Neural crest cell (in vitro differentiated cells): ENCODE measurements around the gene MARVELD2. TPM values are rescaled to one million over a fixed set of nuclear protein-coding genes. Genes with fewer than 3 reads are reported as not detected.
A peak's percentile ranks its signal among the peaks of the same experiment; 100 is the strongest.
"Not testable (repeated sequence)": the region's sequence is repeated elsewhere in the genome, so short reads cannot be mapped to it uniquely, and the experiment has no call there.

ENCODE experiments used
- DNase-seq: peaks from one replicate; pipeline ENCODE4 v3.0.0; 2021; ENCODE audit warnings: low read depth, mixed read lengths, low spot score
- H3K27ac Mint-ChIP-seq: one replicate; pipeline ENCODE4 v1.8.0; 2021; ENCODE audit warnings: mild to moderate bottlenecking, mixed read lengths; ENCODE audit not compliant: unreplicated experiment
- H3K27me3 Mint-ChIP-seq: 2 replicates; pipeline ENCODE4 v1.8.0; 2021; ENCODE audit warnings: low read depth, mild to moderate bottlenecking, mixed read lengths
- H3K36me3 Mint-ChIP-seq: 2 replicates; pipeline ENCODE4 v1.8.0; 2021; ENCODE audit warnings: low read depth, mild to moderate bottlenecking, mixed read lengths
- H3K4me1 Mint-ChIP-seq: 2 replicates; pipeline ENCODE4 v1.8.0; 2021; ENCODE audit warnings: mixed read lengths
- H3K4me3 Mint-ChIP-seq: one replicate; pipeline ENCODE4 v1.8.0; 2021; ENCODE audit warnings: mild to moderate bottlenecking, mixed read lengths
- H3K9me3 Mint-ChIP-seq: 2 replicates; pipeline ENCODE4 v1.8.0; 2021; ENCODE audit warnings: mixed read lengths
- CTCF ChIP-seq: fragments of 200-600 bp; sonication (generic); conservative IDR thresholded peaks from 2 replicates; pipeline ENCODE4 v1.5.0; 2021; ENCODE audit warnings: antibody characterized with exemption, mild to moderate bottlenecking
- total RNA-seq: library from RNA; stranded (reverse); gene quantifications from 2 replicates; pipeline ENCODE4 v1.2.1, GENCODE V29; 2021

MARVELD2 gene
- total RNA-seq, 1 donor from 2014 or later: 0.68 TPM

GRCh38 chr5:69477170-69477569 lies 62.3 kb downstream of the MARVELD2 start:
- Mint-ChIP-seq H3K4me1 (no peaks in the 10 kb centered on the region), H3K36me3 (no peaks in the 10 kb centered on the region), H3K27me3 (no peaks in the 10 kb centered on the region)

GRCh38 chr5:69478296-69478695 lies 63.4 kb downstream of the MARVELD2 start:
- not testable (repeated sequence) for H3K4me1 Mint-ChIP-seq, DNase-seq, H3K9me3 Mint-ChIP-seq, H3K27me3 Mint-ChIP-seq, H3K27ac Mint-ChIP-seq, H3K4me3 Mint-ChIP-seq, H3K36me3 Mint-ChIP-seq

More at GRCh38 chr5:69477170-69477569, 62.3 kb downstream of the MARVELD2 start:
- no peak for TF ChIP-seq CTCF
- Mint-ChIP-seq H3K4me3 (no peak overlapping the region), H3K27ac (no peak overlapping the region), H3K9me3 (no peaks in the 10 kb centered on the region)
- DNase-seq: no peak

- Mint-ChIP-seq H3K27ac (no peak overlapping the region), H3K4me3 (no peak overlapping the region), H3K9me3 (no peaks in the 10 kb centered on the region), H3K27me3 (peaks cover 26% of the 10 kb centered on the region), H3K36me3 (no peaks in the 10 kb centered on the region), H3K4me1 (no peaks in the 10 kb centered on the region)
- no peak for TF ChIP-seq CTCF
- no peak for DNase-seq
Observed at GRCh38 chr5:69484891-69485290, 70.0 kb downstream of the MARVELD2 start.

GRCh38 chr5:69485471-69485870 lies 70.6 kb downstream of the MARVELD2 start:
- Mint-ChIP-seq H3K4me3 (no peak overlapping the region), H3K27ac (no peak overlapping the region), H3K9me3 (no peaks in the 10 kb centered on the region), H3K36me3 (no peaks in the 10 kb centered on the region), H3K27me3 (peaks cover 31% of the 10 kb centered on the region), H3K4me1 (no peaks in the 10 kb centered on the region)
- TF ChIP-seq CTCF: no peak
- no peak for DNase-seq

- peaks cover 65% of the 10 kb centered on the region for H3K27me3 Mint-ChIP-seq
- H3K4me3 Mint-ChIP-seq: no peak overlapping the region
- TF ChIP-seq CTCF: no peak
- no peak for DNase-seq
- H3K9me3 Mint-ChIP-seq: no peaks in the 10 kb centered on the region
- no peaks in the 10 kb centered on the region for H3K36me3 Mint-ChIP-seq
- no peak overlapping the region for H3K27ac Mint-ChIP-seq
- H3K4me1 Mint-ChIP-seq: peaks cover 4% of the 10 kb centered on the region
Observed at GRCh38 chr5:69489246-69489645, 74.3 kb downstream of the MARVELD2 start.

GRCh38 chr5:69491027-69491426 lies 76.1 kb downstream of the MARVELD2 start:
- Mint-ChIP-seq H3K27ac (no peak overlapping the region), H3K36me3 (no peaks in the 10 kb centered on the region), H3K9me3 (no peaks in the 10 kb centered on the region), H3K4me3 (peak overlapping the region; percentile 85), H3K27me3 (peaks cover 82% of the 10 kb centered on the region), H3K4me1 (peaks cover 4% of the 10 kb centered on the region)
- no peak for DNase-seq
- no peak for TF ChIP-seq CTCF
